HL-60 (cell line): ENCODE results near the gene FBLIM1.

Experiments used
- POLR2AphosphoS5 ChIP-seq: IDR thresholded peaks from 2 replicates; pipeline ENCODE4 v1.6.1; 2012; ENCODE audit warnings: low read depth
- TF ChIP-seq, protein P1 (sequence below): IDR thresholded peaks from one replicate; pipeline ENCODE4 v1.5.1; 2011; ENCODE audit warnings: low read length, control low read depth, inconsistent platforms; ENCODE audit not compliant: insufficient read depth
- TF ChIP-seq, protein P2 (sequence below): IDR thresholded peaks from 2 replicates; pipeline ENCODE4 v1.6.1; 2012; ENCODE audit warnings: low read depth; ENCODE audit not compliant: insufficient replicate concordance

DNA sequence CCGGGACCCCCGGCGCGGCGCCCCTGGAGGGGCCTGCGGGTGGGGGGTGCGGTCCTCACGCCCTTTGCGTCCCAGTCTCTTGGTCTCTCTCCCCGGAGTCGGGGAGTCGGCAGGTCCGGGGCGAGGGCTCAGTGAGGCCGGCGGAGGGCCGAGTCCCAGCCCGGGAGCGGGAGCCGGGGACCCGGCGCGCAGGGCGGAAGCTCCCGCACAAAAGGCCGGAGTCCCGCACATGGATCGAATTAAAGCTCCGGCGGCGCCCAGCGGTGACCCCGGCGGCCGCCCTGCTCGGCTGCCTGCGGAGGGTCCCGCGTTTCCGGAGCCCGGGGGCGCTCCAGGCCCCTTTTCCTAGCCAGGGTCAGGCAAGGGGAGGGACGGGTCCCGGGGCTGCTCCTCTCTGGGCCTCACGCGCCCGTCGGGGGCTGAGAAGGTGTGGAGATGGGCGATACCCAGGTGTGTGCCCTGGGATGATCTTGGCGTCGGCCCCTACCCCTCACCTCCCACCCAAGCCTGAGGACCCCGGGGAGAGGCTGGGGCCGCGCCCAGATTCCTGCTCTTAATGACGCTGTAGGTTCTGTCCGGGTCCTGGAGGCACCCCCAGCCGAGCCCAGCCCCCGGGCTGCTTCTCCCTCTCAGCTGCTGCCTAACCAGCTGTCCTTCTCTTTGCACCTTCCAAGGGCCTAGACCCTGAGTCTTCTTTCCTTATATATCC is 512 bp downstream of the FBLIM1 start:
- TF ChIP-seq, protein P1, sequence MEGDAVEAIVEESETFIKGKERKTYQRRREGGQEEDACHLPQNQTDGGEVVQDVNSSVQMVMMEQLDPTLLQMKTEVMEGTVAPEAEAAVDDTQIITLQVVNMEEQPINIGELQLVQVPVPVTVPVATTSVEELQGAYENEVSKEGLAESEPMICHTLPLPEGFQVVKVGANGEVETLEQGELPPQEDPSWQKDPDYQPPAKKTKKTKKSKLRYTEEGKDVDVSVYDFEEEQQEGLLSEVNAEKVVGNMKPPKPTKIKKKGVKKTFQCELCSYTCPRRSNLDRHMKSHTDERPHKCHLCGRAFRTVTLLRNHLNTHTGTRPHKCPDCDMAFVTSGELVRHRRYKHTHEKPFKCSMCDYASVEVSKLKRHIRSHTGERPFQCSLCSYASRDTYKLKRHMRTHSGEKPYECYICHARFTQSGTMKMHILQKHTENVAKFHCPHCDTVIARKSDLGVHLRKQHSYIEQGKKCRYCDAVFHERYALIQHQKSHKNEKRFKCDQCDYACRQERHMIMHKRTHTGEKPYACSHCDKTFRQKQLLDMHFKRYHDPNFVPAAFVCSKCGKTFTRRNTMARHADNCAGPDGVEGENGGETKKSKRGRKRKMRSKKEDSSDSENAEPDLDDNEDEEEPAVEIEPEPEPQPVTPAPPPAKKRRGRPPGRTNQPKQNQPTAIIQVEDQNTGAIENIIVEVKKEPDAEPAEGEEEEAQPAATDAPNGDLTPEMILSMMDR: no peak
- TF ChIP-seq, protein P2, sequence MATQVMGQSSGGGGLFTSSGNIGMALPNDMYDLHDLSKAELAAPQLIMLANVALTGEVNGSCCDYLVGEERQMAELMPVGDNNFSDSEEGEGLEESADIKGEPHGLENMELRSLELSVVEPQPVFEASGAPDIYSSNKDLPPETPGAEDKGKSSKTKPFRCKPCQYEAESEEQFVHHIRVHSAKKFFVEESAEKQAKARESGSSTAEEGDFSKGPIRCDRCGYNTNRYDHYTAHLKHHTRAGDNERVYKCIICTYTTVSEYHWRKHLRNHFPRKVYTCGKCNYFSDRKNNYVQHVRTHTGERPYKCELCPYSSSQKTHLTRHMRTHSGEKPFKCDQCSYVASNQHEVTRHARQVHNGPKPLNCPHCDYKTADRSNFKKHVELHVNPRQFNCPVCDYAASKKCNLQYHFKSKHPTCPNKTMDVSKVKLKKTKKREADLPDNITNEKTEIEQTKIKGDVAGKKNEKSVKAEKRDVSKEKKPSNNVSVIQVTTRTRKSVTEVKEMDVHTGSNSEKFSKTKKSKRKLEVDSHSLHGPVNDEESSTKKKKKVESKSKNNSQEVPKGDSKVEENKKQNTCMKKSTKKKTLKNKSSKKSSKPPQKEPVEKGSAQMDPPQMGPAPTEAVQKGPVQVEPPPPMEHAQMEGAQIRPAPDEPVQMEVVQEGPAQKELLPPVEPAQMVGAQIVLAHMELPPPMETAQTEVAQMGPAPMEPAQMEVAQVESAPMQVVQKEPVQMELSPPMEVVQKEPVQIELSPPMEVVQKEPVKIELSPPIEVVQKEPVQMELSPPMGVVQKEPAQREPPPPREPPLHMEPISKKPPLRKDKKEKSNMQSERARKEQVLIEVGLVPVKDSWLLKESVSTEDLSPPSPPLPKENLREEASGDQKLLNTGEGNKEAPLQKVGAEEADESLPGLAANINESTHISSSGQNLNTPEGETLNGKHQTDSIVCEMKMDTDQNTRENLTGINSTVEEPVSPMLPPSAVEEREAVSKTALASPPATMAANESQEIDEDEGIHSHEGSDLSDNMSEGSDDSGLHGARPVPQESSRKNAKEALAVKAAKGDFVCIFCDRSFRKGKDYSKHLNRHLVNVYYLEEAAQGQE: no peak
- no peak for TF ChIP-seq POLR2AphosphoS5
